Left lobe of liver (tissue), 2 donors: ENCODE data around the gene HOATZ. TPM values are rescaled to one million over a fixed set of nuclear protein-coding genes. Genes with fewer than 3 reads are reported as not detected.

ENCODE experiments used
- ATAC-seq: fragments of 200-7000 bp; cut with Tn5 transposase; one replicate; pipeline ENCODE4 v1.9.1; 2020; ENCODE audit warnings: mild to moderate bottlenecking, moderate library complexity
- DNase-seq: peaks from one replicate; pipeline ENCODE4 v3.0.0-alpha.2; 2020; ENCODE audit warnings: low spot score
- total RNA-seq: library from RNA; stranded (reverse); gene quantifications from one replicate; pipeline ENCODE4 v1.2.1, GENCODE V29; 2021
- donor health status: DM: no; HTN: no; CAD: no; lungs with moderate emphysema.
- donor health status: DM: no; HTN: yes; CAD: no.

Gene HOATZ
- total RNA-seq, 1 donor from 2014 or later: not detected

DNA sequence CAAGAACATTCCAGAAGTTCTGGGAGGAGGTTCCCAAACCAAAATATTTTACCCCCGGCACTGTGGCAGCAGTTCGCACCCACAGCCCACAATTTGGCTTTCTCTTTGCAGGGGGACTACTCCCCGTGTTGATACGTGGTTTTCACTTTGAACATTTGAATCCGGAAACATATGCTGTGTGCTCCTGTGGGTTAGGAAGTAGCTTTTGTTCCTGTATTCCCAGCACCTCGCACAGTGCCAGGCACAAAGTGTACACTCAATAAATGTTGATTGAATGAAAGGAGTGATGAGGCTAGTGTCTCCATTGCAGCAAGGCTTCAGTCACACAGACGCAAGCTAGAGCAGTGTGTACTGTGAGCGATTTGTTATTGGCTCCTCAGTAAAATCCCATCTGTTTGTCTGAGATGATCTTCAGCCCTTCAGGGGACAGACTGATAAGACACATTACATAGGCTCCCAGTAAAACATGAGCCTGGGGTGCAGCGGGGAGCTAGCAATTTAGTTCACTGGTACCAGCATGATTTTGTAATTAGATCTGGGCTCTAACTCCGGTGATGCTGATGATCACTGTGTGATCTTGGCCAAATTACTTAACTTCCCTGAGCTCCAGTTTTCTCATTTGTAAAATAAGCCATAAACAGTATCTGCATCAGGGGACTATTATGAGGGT is 28.2 kb downstream of the HOATZ start:
- DNase-seq (no peak), ATAC-seq (no peak)

GRCh38 chr11:111548525-111548924 is 33.9 kb downstream of the HOATZ start:
- ATAC-seq: no peak
- DNase-seq: no peak

- DNase-seq (no peak), ATAC-seq (no peak)
These were observed 34.8 kb downstream of the HOATZ start for GRCh38 chr11:111549196-111549868.

- ATAC-seq (no peak), DNase-seq (no peak)
These were observed 35.3 kb downstream of the HOATZ start for GRCh38 chr11:111549869-111550203.

GRCh38 chr11:111550258-111550657 is 35.7 kb downstream of the HOATZ start:
- ATAC-seq (no peak), DNase-seq (no peak)

DNA sequence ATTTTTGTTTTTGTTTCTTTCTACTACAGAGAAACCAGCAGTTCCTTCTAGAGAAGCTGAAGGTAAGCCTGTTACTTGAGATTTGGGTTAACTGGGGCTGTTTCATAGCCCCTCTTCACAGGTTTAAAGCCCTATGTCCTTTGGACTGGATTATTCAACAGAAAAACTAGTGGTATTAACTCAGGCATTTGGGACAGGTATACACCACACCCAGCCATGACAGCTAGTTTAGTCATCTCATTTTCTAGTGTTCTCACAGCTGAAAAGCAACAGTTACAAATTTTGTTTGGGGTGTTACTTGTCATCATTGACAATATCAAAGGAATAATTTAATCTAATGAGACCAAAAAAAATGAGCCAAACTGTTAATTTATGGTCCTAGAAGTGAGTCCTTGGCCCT is 40.0 kb downstream of the HOATZ start:
- ATAC-seq (no peak), DNase-seq (no peak)

DNA sequence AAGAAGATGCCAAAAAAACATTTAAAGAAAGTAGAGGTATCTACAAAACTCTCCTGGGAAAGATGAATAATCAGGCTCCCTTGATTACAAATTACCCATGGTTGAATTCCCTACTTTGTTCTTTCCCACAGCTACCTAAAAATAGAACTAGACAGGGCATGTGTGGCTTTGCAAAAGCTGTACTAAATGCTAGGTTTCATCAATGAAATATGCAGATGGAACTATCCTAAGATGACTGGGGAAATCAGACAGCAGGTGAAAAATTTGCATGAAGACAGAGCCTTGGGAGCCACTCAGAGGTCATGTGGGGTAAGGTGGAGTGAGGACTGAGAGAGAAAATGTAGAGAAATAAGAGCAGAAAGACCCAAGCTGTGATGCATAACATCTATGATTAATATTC is 40.7 kb downstream of the HOATZ start:
- ATAC-seq (no peak), DNase-seq (no peak)

GRCh38 chr11:111557425-111558111 is 43.0 kb downstream of the HOATZ start:
- DNase-seq: no peak
- ATAC-seq: no peak

- ATAC-seq: no peak
- no peak for DNase-seq
These were observed 45.4 kb downstream of the HOATZ start for GRCh38 chr11:111559800-111560464.

- ATAC-seq: no peak
- DNase-seq: no peak
These were observed 46.2 kb downstream of the HOATZ start for GRCh38 chr11:111560800-111561199.

GRCh38 chr11:111561306-111561705 is 46.7 kb downstream of the HOATZ start:
- ATAC-seq (no peak), DNase-seq (no peak)

DNA sequence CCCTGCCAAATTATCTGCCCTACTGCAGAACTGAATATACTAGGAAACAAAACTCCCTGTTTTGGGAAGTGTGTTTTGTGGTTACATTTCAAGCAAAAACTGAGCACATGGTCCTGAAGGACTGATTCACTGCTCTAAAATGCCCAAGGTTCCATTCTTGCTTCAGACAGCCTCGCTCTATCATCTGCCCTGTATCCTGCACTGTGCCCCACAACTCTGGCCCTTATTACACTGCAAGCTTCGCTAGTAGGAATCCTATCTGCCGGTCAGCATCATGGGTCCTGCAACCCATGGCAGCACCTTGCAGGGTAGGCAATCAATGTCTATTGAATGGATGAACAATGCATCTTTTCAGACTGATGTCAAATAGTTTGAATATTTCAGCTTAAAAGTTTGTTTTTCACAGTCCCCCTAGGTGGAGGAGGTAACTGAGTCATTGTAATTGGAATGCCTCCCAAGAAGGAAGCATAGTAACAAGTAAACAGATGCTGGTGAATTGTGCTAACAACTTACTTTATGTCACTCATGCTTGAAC is 47.3 kb downstream of the HOATZ start:
- ATAC-seq (no peak), DNase-seq (no peak)

GRCh38 chr11:111562692-111563389 is 48.3 kb downstream of the HOATZ start:
- no peak for DNase-seq
- ATAC-seq: no peak

GRCh38 chr11:111565114-111565720 is 50.6 kb downstream of the HOATZ start:
- DNase-seq (peak; percentile 74), ATAC-seq (peak; percentile 94)

GRCh38 chr11:111566324-111566723 is 51.7 kb downstream of the HOATZ start:
- ATAC-seq (no peak), DNase-seq (no peak)

DNA sequence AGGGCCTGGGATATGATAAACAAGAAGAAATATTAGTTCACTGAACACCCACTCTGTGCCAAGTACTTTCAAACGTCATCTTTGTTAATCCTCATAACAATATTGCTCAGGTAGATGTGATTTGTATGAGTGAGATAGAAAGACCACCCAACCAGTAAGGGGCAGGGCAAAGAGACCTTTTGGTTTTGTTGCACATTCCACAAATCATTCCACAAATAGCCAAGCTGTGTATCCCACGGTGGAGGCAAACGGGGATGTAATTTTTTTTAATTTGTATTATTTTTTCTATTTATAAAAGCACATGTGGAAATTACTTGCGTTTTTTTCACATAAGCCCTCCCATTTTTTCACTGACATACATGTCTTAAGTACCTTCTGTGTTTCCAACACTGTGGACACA is 54.9 kb downstream of the HOATZ start:
- no peak for ATAC-seq
- DNase-seq: no peak

- no peak for ATAC-seq
- no peak for DNase-seq
These were observed 56.2 kb downstream of the HOATZ start for GRCh38 chr11:111570796-111571195.

- DNase-seq: no peak
- peak; percentile 8 for ATAC-seq
These were observed 57.4 kb downstream of the HOATZ start for GRCh38 chr11:111571829-111572501.

- DNase-seq: no peak
- no peak for ATAC-seq
These were observed 58.0 kb downstream of the HOATZ start for GRCh38 chr11:111572581-111572980.

DNA sequence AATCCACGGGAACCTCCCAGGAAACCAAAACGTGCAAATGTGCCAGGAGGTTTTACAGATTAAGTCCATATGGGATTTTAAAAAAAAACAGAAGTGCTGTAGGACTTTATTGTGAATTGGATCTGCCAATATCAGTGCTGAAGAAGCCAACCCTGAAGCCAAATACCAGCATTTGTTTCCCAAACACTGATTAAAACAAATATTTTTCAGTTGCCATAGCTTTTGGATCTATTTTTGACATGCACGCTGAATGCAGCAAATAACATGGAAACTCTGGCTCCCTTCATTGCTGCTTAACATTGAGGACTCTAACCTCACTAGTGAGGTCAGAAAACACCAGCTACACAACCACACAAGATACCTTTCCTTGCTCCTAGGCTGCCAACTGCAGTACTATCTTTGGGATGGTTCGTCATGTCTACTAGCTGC is 59.3 kb downstream of the HOATZ start:
- peak; percentile 85 for ATAC-seq
- DNase-seq: no peak
